GM19328 (cell line): ENCODE results near the gene FOXD4L4.
"Not testable (repeated sequence)": the region's sequence is repeated elsewhere in the genome, so short reads cannot be mapped to it uniquely, and the experiment has no call there.

Experiments used
- ATAC-seq: cut with Tn5 transposase; IDR thresholded peaks from one replicate; pipeline ENCODE4 v1.9.1; 2021; ENCODE audit warnings: mild to moderate bottlenecking, moderate library complexity; ENCODE audit not compliant: unreplicated experiment

The FOXD4L4 gene

GRCh38 chr9:65737096-65737564 lies at the start of gene FOXD4L4:
TSS of gene FOXD4L4 (plus strand) at chr9:65737146. CDS start at chr9:65737146, 0 bp downstream.
- not testable (repeated sequence) for ATAC-seq

GRCh38 chr9:65703550-65703949 lies 33.4 kb upstream of the FOXD4L4 start:
- not testable (repeated sequence) for ATAC-seq

GRCh38 chr9:65714445-65714844 lies 22.5 kb upstream of the FOXD4L4 start:
- not testable (repeated sequence) for ATAC-seq

GRCh38 chr9:65738133-65738532 lies 1.2 kb downstream of the FOXD4L4 start:
- ATAC-seq: not testable (repeated sequence)
